SW 1271 (cell line): ENCODE results near the gene SGPP1.
"Not testable (repeated sequence)": the region's sequence is repeated elsewhere in the genome, so short reads cannot be mapped to it uniquely, and the experiment has no call there.

Experiments
- DNase-seq, 2 experiments: peaks; one replicate each; lab custom pipeline; 2025; lab: John Stamatoyannopoulos, UW

SGPP1 gene

DNA sequence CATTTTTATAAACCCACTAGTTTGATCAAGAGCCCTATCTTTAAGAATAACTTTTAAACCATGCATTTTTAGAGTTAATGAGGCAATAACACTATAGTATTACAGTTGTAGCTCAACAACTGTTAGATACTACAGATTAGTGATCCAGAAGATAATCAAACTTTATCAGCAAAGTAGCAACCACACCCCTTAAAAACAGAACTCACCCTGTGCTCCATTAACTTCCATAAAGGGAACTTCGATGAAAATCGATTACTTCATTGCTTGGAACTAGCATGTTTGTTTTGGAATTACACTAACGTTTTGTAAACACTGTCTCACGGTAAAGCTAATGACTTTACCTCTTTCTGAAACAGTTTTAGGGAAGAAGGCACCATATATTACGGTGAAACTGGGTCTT, 1.4 kb downstream of the SGPP1 start:
- DNase-seq: no peak

- DNase-seq: no peak
These were observed 1.9 kb downstream of the SGPP1 start for GRCh38 chr14:63725786-63726460.

DNA sequence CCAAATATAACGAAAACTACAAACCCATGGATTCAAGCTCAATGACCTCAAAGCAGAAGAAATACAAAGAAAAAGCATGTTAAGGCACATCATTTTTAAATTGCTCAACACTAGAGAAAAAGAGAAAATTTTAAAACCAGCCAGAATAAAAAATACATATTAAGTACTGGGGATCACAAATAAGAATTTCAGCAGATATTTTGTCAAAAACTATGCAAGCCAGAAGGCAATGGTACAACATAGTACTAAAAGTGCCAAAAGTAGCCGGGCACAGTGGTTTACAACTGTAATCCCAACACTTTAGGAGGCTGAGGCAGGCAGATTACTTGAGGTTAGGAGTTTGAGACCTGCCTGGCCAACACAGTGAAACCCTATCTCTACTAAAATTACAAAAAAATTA, 10.2 kb downstream of the SGPP1 start:
- peak in 1 of 2 experiments; percentile 62 for DNase-seq

DNA sequence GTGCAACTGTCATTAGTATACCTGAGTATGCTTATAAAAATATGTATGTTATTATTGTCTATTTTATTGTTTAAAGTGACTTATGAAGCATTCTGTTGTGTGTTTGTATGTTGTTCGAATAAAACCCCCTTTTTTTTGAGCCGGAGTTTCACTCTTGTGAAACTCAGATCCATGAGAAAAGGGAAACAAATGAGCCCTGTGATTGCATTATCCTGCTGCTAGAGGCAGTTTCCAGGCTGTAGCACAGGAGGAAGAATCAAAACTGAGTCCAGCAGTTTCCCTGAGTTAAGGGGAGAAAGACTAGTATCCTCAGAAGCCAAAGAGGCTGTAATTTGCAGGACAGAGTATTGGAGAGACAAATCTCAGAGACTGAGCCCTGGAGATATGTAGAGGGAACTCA, 12.5 kb downstream of the SGPP1 start:
- DNase-seq: no peak

DNA sequence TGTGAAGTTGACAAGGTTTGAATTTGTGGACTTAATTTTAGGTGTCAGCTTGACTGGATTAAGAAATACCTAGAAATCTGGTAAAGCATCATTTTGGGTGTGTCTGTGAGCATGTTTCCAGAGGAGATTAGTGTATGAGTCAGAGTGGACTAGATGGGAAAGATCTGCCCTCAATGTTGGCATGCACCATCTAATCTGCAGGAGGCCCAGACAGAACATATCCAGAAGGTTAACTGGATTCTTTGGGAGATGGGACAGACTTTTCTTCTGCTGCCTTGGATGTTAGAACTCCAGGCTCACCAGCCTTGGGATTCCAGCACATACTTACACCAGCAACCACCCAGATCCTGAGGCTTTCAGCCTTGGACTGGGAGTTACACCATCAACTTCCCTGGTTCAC, 14.1 kb downstream of the SGPP1 start:
- DNase-seq: peak in 1 of 2 experiments; percentile 62

GRCh38 chr14:63713058-63713457, 14.8 kb downstream of the SGPP1 start:
- no peak for DNase-seq

DNA sequence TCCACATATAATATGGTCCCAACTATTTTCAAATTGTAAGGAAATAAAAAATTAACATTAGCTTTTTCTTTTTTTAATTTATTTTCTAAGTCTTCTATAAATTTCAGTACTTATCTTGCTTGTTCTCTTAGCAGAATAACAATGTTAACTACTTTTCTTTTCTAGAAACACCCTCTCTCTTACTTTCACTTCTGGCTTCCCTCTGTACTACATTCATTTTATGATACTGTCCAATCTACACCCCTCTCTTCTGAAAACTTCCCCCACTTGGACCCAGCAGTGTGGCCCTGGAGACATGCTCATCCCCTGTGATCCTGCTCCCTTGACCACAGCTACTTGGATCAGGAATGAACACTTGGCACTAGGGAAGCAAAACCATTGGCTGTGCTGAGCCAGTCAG, 15.7 kb downstream of the SGPP1 start:
- DNase-seq: no peak

DNA sequence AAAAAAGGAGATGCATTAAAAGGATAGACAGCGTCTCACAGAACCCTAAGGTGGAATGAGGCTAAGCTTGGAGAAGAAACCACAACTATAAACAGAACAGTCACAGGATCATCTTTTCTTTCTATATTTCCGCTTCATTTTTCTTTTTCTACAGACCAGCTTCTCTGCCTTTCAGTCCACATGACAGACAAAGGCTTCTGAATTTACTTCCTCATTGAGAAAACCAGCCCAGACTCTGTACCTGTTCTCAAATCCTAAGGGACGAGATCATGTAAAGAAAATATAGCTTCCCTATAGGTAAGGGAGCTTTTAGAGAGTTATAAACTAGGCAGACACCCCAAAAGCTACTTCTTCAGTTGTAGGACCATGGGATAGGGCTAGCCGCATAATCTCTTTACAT, 17.4 kb downstream of the SGPP1 start:
- DNase-seq: no peak

GRCh38 chr14:63709589-63709988, 18.3 kb downstream of the SGPP1 start:
- no peak for DNase-seq

DNA sequence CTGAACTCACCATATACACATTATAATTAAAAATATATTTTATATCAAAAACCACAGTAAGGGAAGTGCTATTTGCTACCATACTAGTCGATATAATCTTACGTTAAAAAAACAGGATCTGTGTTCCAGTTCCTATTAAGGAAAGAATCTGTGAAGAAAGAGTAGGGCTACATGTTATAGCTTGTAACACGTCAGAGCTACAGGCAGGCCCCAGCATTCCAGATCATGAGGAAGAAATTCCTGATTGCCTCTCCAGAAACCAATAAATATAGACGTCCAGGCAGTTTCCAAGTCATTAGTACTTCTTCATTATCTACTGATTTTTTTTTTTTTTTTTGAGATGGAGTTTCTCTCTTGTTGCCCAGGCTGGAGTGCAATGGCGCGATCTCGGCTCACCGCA, 20.6 kb downstream of the SGPP1 start:
- no peak for DNase-seq

DNA sequence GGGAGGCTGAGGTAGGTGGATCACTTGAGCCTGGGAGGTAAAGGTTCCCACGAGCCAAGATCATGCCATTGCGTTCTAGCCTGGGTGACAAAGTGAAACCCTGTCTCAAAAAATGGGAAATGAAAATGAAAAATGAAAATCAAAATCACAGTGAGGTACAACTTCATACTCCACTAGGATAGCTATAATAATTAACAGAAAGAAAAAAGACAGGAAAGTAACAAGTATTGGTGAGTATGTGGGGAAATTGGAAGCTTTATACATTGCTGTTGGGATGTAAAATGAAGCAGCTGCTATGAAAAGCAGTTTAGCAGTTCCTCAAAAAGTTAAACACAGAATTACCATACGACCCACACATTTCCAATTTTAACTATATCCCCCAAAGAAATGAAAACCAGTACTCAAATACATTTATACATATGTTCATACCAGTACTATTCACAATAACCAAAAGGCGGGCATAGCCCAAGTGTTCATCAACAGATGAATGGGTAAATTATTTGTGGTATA, 22.2 kb downstream of the SGPP1 start:
- DNase-seq: no peak

- DNase-seq: not testable (repeated sequence)
These were observed 25.3 kb downstream of the SGPP1 start for GRCh38 chr14:63702530-63702929.

GRCh38 chr14:63701606-63702299, 26.1 kb downstream of the SGPP1 start:
- no peak for DNase-seq

DNA sequence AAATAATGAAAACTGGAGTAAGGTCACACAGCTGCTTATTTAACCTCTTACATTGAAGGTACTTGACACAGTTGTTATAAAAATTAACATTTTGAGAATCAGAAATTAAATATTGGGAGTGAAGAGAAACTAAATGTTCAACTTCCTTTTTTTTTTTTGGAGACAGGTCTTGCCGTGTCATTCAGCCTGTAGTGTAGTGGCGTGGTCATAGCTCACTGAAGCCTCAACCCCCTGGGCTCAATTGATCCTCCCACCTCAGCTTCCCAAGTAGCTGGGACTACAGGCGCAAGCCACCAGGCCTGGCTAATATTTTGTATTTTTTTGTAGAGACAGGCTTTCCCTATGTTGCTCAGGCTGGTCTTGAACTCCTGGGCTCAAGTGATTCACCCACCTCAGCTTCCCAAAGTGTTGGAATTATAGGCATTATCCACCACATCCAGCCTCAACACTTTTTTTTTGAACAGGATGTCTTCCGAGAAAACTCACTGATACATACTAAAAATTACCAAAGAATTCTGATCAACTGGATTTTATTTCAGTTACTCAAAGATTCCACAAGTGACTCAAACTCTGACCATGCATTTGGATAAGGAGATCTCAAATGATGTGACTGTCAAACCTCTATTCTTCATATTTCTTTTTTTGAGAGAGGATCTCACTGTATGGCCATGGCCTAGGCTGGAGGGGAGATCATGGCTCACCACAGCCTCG, 35.4 kb downstream of the SGPP1 start:
- DNase-seq: no peak

GRCh38 chr14:63689132-63689531, 38.7 kb downstream of the SGPP1 start:
- DNase-seq: no peak

DNA sequence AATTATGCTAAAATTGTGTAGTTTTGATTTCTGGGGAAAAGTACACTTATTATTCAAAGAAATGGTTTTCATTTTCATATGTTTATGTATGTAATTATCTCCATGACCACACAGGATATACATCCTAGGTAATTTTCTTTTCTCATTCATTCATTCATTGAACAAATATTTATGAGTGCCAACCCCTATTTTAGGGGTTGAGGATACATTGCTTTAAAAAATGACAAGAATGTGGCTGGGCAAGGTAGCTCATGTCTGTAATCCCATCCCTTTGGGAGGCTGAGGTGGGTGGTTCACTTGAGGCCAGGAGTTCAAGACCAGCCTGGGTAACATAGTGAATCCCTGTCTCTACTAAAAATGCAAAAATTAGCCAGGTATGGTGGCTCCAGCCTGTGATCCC, 40.9 kb downstream of the SGPP1 start:
- DNase-seq: no peak

GRCh38 chr14:63685401-63685800, 42.5 kb downstream of the SGPP1 start:
- DNase-seq: no peak

DNA sequence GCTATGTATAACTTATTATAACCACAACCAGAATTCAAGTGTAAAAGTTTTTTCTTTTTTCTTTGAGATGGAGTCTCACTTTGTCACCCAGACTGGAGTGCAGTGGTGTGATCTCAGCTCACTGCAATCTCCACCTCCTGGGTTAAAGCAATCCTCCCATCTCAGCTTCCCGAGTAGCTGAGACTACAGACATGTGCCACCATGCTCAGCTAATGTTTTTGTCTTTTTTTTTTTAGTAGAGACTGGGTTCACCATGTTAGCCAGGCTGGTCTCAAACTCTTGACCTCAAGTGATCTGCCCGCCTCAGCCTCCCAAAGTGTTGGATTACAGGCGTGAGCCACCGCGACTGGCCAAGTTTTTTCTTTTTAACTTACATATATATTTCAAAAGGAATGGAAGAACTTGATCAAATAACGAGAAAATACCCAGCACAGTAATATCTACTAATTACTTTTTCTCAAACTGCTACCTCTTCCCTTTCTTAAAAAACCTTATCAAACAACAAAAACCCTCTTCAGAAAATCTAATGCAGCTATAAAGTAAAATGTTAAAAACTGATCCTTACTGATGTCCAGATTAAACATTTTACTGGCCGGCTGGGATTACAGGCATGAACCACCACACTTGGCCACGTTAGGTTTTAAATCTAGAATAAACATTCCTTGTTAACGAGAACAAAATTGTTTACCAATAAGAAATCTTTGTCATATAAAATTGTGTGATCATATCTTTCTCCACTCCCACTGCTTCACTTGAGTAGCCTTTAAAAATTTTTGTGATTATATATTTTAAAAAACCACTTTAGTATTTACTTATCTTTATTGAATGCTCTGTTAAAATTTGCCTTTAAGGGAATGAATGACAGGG, 44.9 kb downstream of the SGPP1 start:
- DNase-seq: no peak

DNA sequence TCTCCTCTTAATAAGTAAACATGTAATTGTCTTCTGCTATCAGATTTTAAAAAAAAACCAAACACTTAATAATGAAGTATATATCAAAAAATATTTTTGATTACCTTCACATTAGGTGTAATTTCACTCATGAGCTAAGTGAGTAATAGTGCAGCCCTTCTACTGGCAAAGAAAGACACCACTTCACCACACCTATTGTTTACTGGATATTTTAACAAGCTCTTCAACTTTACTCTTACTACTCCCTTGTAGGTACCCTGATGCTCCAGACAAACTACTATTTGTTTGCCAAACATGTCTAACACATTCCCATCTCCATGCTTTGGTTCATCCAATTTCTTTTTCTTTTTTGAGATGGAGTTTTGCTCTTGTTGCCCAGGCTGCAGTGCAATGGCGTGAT, 49.3 kb downstream of the SGPP1 start:
- no peak for DNase-seq

DNA sequence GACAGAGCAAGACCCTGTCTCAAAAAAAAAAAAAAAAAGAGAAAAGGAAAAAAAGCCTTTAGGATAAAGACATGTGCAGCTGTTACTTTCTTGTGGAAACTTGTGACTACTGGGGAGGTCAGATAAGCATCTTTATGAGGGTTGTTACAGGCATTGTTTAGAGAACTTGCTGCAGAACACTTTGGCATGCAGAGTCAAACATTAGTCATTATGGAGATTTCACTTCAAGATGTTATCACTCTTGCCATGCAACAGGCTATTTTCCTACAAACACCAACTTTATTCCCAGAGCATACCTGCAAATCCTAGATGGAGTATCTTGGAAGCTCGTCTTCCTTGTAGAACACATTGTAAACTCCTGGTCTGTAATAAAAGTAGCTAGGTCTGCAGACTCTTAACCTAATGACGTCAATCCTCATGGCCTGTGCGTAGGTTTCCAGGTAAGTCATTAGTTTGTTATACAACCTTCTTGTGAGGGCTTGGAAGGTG, 49.9 kb downstream of the SGPP1 start:
- DNase-seq: no peak

- DNase-seq: no peak
These were observed 51.2 kb downstream of the SGPP1 start for GRCh38 chr14:63676615-63677014.
